HL-60 (cell line): ENCODE data around the gene PARVB.

Experiments used
- DNase-seq, 2 experiments: peaks; one replicate each; pipeline ENCODE4 v3.0.0-alpha.2; 2010 to 2020; ENCODE audit warnings: low read depth in 1 of 2, low spot score in 1 of 2
- H3K27ac ChIP-seq: fragments of 250-450 bp; sonication (Bioruptor Pico); replicated peaks from 2 replicates; pipeline ENCODE4 v1.5.1; 2020; ENCODE audit warnings: mild to moderate bottlenecking, moderate library complexity
- H3K27me3 ChIP-seq: fragments of 250-450 bp; sonication (Bioruptor Pico); 2 replicates; pipeline ENCODE4 v1.5.1; 2021; ENCODE audit warnings: mild to moderate bottlenecking, moderate library complexity; ENCODE audit not compliant: insufficient read depth, poor library complexity, severe bottlenecking
- H3K4me3 ChIP-seq: replicated peaks from 2 replicates; pipeline ENCODE4 v1.5.1; 2011; ENCODE audit warnings: mild to moderate bottlenecking, control low read depth, low read length; ENCODE audit not compliant: insufficient read depth
- CTCF ChIP-seq: IDR thresholded peaks from one replicate; pipeline ENCODE4 v1.5.1; 2011; ENCODE audit warnings: low read length, control low read depth, inconsistent platforms; ENCODE audit not compliant: insufficient read depth
- GABPA ChIP-seq: IDR thresholded peaks from 2 replicates; pipeline ENCODE4 v1.6.1; 2012; ENCODE audit warnings: low read depth
- POLR2AphosphoS5 ChIP-seq: IDR thresholded peaks from 2 replicates; pipeline ENCODE4 v1.6.1; 2012; ENCODE audit warnings: low read depth
- REST ChIP-seq: IDR thresholded peaks from 2 replicates; pipeline ENCODE4 v1.6.1; 2012; ENCODE audit warnings: low read depth; ENCODE audit not compliant: insufficient replicate concordance
- SPI1 ChIP-seq: IDR thresholded peaks from 2 replicates; pipeline ENCODE4 v1.6.1; 2012; ENCODE audit warnings: low read depth, mild to moderate bottlenecking, borderline replicate concordance

Gene PARVB

DNA sequence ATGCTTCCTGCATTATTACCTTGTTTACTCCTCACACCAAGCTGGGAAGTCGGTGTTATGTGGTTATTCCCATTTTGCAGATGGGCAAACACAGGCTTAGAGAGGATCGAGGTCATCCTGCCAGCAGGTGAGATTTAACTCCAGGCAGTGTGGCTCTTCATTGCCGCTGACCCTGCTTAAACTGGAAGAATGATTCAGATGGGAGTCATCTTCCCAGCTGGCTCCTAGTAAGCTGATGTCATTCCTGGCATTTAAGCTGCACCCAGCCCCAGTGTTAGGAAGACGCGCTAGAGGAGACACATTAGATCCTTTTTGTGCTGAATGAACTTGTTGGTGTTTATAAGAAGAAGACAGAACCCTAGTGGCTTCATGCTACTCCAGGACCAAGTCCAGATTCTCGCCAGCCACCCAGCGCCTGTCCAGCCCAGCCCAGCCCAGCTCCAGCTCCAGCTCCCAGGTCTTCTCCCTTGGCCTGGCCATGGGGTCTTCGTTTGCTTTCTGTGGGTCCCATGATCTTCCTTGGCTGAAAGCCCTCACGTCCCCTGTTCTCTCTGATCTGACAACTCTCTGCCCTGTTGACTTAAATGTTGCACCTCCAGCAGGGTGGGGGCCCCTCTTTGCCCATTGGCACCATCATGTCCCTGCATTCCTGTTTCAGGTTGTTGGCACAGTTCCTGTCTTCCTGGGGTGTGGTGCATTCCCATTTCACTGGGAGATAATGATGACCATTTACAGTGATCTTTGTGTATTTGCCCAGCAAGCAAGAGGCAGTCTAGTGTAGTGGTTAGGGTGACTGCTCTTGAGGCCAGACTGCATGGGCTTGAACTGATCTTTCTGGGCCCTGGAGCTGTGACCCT lies 13.6 kb downstream of the PARVB start:
- Histone ChIP-seq H3K27me3 (no peaks in the 10 kb centered on the region), H3K27ac (no peak overlapping the region), H3K4me3 (no peak overlapping the region)
- DNase-seq = no peak
- no peak for TF ChIP-seq REST
- no peak for TF ChIP-seq SPI1
- TF ChIP-seq GABPA = no peak
- TF ChIP-seq CTCF = no peak
- TF ChIP-seq POLR2AphosphoS5 = no peak

DNA sequence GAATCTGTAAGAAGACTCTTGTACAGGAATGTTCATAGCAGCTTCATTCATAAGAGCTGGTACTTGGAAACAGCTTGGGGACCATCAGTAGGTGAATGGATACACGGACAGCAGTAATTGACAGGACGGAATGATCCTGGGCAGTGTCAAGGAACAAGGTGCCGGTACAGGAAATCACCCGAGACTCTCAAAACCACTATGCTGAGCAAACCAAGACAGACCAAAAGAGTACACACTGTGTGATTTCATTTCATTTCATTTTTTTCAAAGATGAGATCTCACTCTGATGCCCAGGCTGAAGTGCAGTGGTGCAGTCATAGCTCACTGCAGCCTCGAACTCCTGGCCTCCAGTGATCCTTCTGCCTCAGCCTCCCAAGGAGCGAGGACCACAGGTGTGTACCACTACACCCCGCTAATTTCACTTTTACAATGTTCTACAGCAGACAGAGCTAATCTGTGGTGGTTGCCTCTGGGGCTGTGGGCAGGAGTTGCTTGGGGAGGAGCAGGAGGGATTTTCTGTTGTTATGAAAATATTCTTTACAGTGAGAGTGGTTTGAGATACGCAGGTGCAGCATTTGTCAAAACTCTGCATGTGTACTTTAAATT lies 15.6 kb downstream of the PARVB start:
- Histone ChIP-seq H3K4me3 (no peak overlapping the region), H3K27ac (no peak overlapping the region), H3K27me3 (no peaks in the 10 kb centered on the region)
- no peak for TF ChIP-seq GABPA
- TF ChIP-seq REST = no peak
- no peak for TF ChIP-seq CTCF
- TF ChIP-seq POLR2AphosphoS5 = no peak
- TF ChIP-seq SPI1 = no peak
- DNase-seq = no peak

DNA sequence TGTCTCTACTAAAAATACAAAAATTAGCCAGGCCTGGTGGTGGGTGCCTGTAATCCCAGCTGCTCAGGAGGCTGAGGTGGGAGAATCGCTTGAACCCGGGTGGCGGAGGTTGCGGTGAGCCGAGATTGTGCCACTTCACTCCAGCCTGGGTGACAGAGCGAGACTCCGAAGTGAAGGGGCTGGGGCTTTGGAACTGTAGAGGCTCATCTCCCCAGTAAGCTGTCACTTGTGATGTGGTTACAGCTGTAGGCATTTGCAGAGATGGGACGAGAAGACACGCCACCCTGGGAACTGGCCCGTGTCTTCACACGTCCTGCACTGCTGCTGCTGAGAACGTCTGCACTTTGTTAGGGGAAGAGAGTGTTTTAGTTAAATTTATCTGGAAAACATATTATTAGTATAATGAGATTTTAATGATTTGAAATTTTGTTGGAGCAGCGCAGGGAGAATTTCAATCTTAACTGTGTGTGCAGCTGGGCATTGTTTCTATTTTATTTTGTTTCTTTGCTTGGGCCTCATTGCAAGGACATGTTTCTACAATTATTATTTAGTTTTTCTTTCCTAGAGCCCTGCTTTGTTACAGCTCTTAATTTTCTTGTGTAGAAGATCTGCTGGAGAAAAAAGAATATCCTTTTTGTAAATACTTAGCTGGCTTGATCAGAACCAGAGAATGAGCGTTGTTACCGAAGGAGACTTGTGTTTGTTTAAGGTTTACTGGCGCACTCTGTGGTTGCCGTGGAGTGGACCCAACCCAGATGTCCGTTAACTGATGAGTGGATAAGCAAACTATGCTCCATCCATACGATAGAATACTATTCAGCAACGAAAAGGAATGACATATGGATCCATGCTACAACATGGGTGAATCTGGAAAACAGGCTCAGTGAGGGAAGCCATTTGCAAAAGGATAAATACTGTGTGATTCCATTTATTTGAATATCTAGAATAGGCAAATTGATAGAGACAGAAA lies 18.4 kb downstream of the PARVB start:
- no peak for DNase-seq
- TF ChIP-seq SPI1 = no peak
- TF ChIP-seq CTCF = no peak
- TF ChIP-seq REST = no peak
- no peak for TF ChIP-seq POLR2AphosphoS5
- no peak for TF ChIP-seq GABPA
- Histone ChIP-seq H3K27ac (no peak overlapping the region), H3K27me3 (no peaks in the 10 kb centered on the region), H3K4me3 (no peak overlapping the region)
